Measurements from ENCODE around the gene FOXO3. TPM values are rescaled to one million over a fixed set of nuclear protein-coding genes. Genes with fewer than 3 reads are reported as not detected.
A peak's percentile ranks its signal among the peaks of the same experiment; 100 is the strongest.

FOXO3 gene
- total RNA-seq, 3 donors from 2014 or later = 107 to 181 (median 155) TPM

DNA sequence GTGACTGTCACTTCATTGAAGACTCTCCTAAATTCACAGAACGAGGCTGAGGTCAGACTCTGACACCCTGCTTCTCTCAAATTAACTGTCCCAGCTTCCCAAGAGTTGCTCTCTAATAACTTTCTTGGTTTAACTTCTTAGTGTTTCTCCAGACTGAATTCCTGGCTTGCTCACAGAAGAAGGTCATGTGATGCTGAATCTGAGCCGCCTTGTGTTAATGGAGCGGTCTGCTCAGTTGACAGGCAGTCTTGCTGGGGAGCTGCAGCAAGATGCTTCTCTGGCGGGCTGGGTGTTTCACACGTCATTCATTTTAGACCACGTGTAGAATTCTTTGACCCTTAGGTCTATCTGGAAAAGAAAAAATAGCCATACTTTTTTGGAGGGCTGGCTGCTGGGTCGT, 107.3 kb downstream of the FOXO3 start:
- Histone ChIP-seq H3K36me3 (no peaks in the 10 kb centered on the region), H3K4me1 (peaks cover 0 to 13% of the 10 kb centered on the region in 2 donors), H3K27ac (no peak overlapping the region), H3K4me3 (peak overlapping the region in 1 of 3 donors; percentile 46), H3K27me3 (no peaks in the 10 kb centered on the region), H3K9me3 (no peaks in the 10 kb centered on the region)
- TF ChIP-seq POLR2AphosphoS5 (IDR thresholded peaks at IDR 0.05) (no peak), POLR2A (IDR thresholded peaks at IDR 0.05) (no peak)
- TF ChIP-seq, protein P1, sequence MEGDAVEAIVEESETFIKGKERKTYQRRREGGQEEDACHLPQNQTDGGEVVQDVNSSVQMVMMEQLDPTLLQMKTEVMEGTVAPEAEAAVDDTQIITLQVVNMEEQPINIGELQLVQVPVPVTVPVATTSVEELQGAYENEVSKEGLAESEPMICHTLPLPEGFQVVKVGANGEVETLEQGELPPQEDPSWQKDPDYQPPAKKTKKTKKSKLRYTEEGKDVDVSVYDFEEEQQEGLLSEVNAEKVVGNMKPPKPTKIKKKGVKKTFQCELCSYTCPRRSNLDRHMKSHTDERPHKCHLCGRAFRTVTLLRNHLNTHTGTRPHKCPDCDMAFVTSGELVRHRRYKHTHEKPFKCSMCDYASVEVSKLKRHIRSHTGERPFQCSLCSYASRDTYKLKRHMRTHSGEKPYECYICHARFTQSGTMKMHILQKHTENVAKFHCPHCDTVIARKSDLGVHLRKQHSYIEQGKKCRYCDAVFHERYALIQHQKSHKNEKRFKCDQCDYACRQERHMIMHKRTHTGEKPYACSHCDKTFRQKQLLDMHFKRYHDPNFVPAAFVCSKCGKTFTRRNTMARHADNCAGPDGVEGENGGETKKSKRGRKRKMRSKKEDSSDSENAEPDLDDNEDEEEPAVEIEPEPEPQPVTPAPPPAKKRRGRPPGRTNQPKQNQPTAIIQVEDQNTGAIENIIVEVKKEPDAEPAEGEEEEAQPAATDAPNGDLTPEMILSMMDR (IDR thresholded peaks at IDR 0.05) = no peak
- no peak for DNase-seq (ENCODE audit: low spot score in 2 of 2)
- intact Hi-C loops (cut with DNase I; ENCODE audit: low total_unique reads) = no loop called here

- Histone ChIP-seq H3K27me3 (no peaks in the 10 kb centered on the region), H3K9me3 (no peaks in the 10 kb centered on the region), H3K36me3 (no peaks in the 10 kb centered on the region), H3K4me3 (no peak overlapping the region), H3K27ac (no peak overlapping the region), H3K4me1 (peaks cover 0 to 13% of the 10 kb centered on the region in 2 donors)
- DNase-seq (ENCODE audit: low spot score in 2 of 2) = no peak
- intact Hi-C loops (cut with DNase I; ENCODE audit: low total_unique reads) = no loop called here
- TF ChIP-seq, protein P1 (IDR thresholded peaks at IDR 0.05) = no peak
- no peak for TF ChIP-seq POLR2A (IDR thresholded peaks at IDR 0.05)
- no peak for TF ChIP-seq POLR2AphosphoS5 (IDR thresholded peaks at IDR 0.05)
Measured at GRCh38 chr6:108669673-108670072, 109.0 kb downstream of the FOXO3 start.

- Histone ChIP-seq H3K36me3 (no peaks in the 10 kb centered on the region), H3K4me3 (no peak overlapping the region), H3K4me1 (peaks cover 0 to 14% of the 10 kb centered on the region in 2 donors), H3K9me3 (no peaks in the 10 kb centered on the region), H3K27me3 (no peaks in the 10 kb centered on the region), H3K27ac (no peak overlapping the region)
- no peak for DNase-seq (ENCODE audit: low spot score in 2 of 2)
- intact Hi-C loops (cut with DNase I; ENCODE audit: low total_unique reads) = no loop called here
- TF ChIP-seq, protein P1 (IDR thresholded peaks at IDR 0.05) = no peak
- TF ChIP-seq POLR2A (IDR thresholded peaks at IDR 0.05) (no peak), POLR2AphosphoS5 (IDR thresholded peaks at IDR 0.05) (no peak)
Measured at GRCh38 chr6:108671175-108671574, 110.5 kb downstream of the FOXO3 start.

DNA sequence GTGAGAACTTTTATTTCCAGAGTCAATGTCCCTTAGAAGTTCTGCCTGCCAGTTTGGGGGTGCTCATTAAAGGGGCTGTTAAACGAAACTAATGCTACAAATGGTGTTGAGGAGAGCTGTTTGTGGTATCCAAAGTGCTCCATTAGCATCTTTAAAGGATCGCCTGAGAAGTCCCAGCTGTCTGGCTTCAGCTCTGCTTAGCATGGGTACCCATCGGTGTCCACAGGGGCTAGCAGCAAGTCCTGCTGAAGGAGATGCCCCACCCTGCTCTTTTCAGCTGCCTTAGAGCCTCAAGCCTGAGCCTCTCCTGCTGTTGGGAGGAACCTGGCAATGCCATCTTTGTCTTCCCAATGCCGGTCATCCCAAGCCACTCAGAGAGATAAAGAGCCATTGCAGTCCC, 111.1 kb downstream of the FOXO3 start:
- intact Hi-C loops (cut with DNase I; ENCODE audit: low total_unique reads) = no loop called here
- no peak overlapping the region for H3K4me3 ChIP-seq
- H3K4me1 ChIP-seq = peaks cover 0 to 14% of the 10 kb centered on the region in 2 donors
- H3K9me3 ChIP-seq = no peaks in the 10 kb centered on the region
- no peak for DNase-seq (ENCODE audit: low spot score in 2 of 2)
- no peaks in the 10 kb centered on the region for H3K27me3 ChIP-seq
- no peaks in the 10 kb centered on the region for H3K36me3 ChIP-seq
- H3K27ac ChIP-seq = no peak overlapping the region
- no peak for TF ChIP-seq POLR2A (IDR thresholded peaks at IDR 0.05)
- TF ChIP-seq POLR2AphosphoS5 (IDR thresholded peaks at IDR 0.05) = no peak
- TF ChIP-seq, protein P1 (IDR thresholded peaks at IDR 0.05) = no peak

- TF ChIP-seq POLR2A (IDR thresholded peaks at IDR 0.05) = no peak
- TF ChIP-seq, protein P1 (IDR thresholded peaks at IDR 0.05) = no peak
- TF ChIP-seq POLR2AphosphoS5 (IDR thresholded peaks at IDR 0.05) = no peak
Measured at GRCh38 chr6:108672641-108673040, 111.9 kb downstream of the FOXO3 start.

More at GRCh38 chr6:108672641-108673040, 111.9 kb downstream of the FOXO3 start:
- H3K4me1 ChIP-seq = peaks cover 0 to 14% of the 10 kb centered on the region in 2 donors
- H3K27ac ChIP-seq = peak overlapping the region in 1 of 2 donors; percentile 17
- intact Hi-C loops (cut with DNase I; ENCODE audit: low total_unique reads) = no loop called here
- H3K36me3 ChIP-seq = no peaks in the 10 kb centered on the region
- H3K9me3 ChIP-seq = no peaks in the 10 kb centered on the region
- no peaks in the 10 kb centered on the region for H3K27me3 ChIP-seq
- no peak for DNase-seq (ENCODE audit: low spot score in 2 of 2)
- H3K4me3 ChIP-seq = no peak overlapping the region

Data from breast epithelium (tissue), 4 donors.